GM21526 (cell line): Measurements from ENCODE around the gene USP16.
"Not testable (repeated sequence)": the region's sequence is repeated elsewhere in the genome, so short reads cannot be mapped to it uniquely, and the experiment has no call there.

Experiments
- ATAC-seq: cut with Tn5 transposase; IDR thresholded peaks from one replicate; pipeline ENCODE4 v1.9.1; 2021; ENCODE audit warnings: moderate library complexity; ENCODE audit not compliant: unreplicated experiment, low FRiP score

Gene USP16

GRCh38 chr21:29030909-29031308, 6.4 kb downstream of the USP16 start:
- no peak for ATAC-seq

GRCh38 chr21:29033301-29033700, 8.8 kb downstream of the USP16 start:
- ATAC-seq: no peak

- ATAC-seq: no peak
Observed at GRCh38 chr21:29033871-29034270, 9.4 kb downstream of the USP16 start.

- ATAC-seq: no peak
Observed at GRCh38 chr21:29034678-29035077, 10.2 kb downstream of the USP16 start.

GRCh38 chr21:29052224-29052623, 27.8 kb downstream of the USP16 start:
- ATAC-seq: no peak

- no peak for ATAC-seq
Observed at GRCh38 chr21:29053011-29053553, 28.6 kb downstream of the USP16 start.

GRCh38 chr21:29053656-29054055, 29.2 kb downstream of the USP16 start:
- ATAC-seq: no peak

GRCh38 chr21:29055080-29055479, 30.6 kb downstream of the USP16 start:
- no peak for ATAC-seq

- no peak for ATAC-seq
Observed at GRCh38 chr21:29056005-29056404, 31.5 kb downstream of the USP16 start.

GRCh38 chr21:29056538-29057050, 32.1 kb downstream of the USP16 start:
- ATAC-seq: no peak

- ATAC-seq: peak; percentile 92
Observed at GRCh38 chr21:29064850-29065481, 40.5 kb downstream of the USP16 start.

GRCh38 chr21:29072873-29073221, 48.4 kb downstream of the USP16 start:
- ATAC-seq: no peak

- ATAC-seq: peak; percentile 93
Observed at GRCh38 chr21:29073222-29074006, 48.9 kb downstream of the USP16 start, which contains the start of gene CCT8. Gene CCT8, minus strand, starts transcription at chr21:29073648. Its CDS starts 58 bp downstream, at chr21:29073590.

GRCh38 chr21:29074007-29074376, 49.5 kb downstream of the USP16 start:
- ATAC-seq: peak; percentile 20

- no peak for ATAC-seq
Observed at GRCh38 chr21:29074783-29075182, 50.3 kb downstream of the USP16 start.

GRCh38 chr21:29075706-29076466, 51.4 kb downstream of the USP16 start:
- ATAC-seq: no peak

- not testable (repeated sequence) for ATAC-seq
Observed at GRCh38 chr21:29076731-29077640, 52.5 kb downstream of the USP16 start.

GRCh38 chr21:29077651-29078090, 53.2 kb downstream of the USP16 start:
- ATAC-seq: no peak

- ATAC-seq: no peak
Observed at GRCh38 chr21:29078869-29079767, 54.6 kb downstream of the USP16 start.
